K562 (cell line): ENCODE results near the gene RBM19.

Source experiments
- NFE2 ChIP-seq: IDR thresholded peaks from 2 replicates; pipeline ENCODE4 v1.6.1; 2014; ENCODE audit warnings: antibody characterized with exemption, low read depth
- POLR2A ChIP-seq: fragments of 450-650 bp; conservative IDR thresholded peaks from 2 replicates; pipeline ENCODE4 v1.6.1; 2016
- TBL1XR1 ChIP-seq, 2 experiments: IDR thresholded peaks; 2 replicates each; pipeline ENCODE4 v1.6.1; 2012; ENCODE audit warnings: improper control_type of control experiment in 2 of 2, low read length in 2 of 2, mild to moderate bottlenecking in 1 of 2
- ZNF24 ChIP-seq: fragments of 450-650 bp; IDR thresholded peaks from 2 replicates; pipeline ENCODE4 v1.6.1; 2016
- TF ChIP-seq, protein P1 (sequence below): fragments of 450-650 bp; IDR thresholded peaks from 2 replicates; pipeline ENCODE4 v1.6.1; 2016
- TF ChIP-seq, protein P2 (sequence below): sonication (generic); formaldehyde crosslinking; IDR thresholded peaks from 2 replicates; pipeline ENCODE4 v1.5.0; 2020; ENCODE audit warnings: missing genetic modification reagents
- TF ChIP-seq, protein P3 (sequence below): fragments of 250-450 bp; sonication (Bioruptor Pico); IDR thresholded peaks from 2 replicates; pipeline ENCODE4 v1.4.0; 2020; ENCODE audit warnings: mild to moderate bottlenecking, moderate library complexity, borderline replicate concordance
- TF ChIP-seq, protein P4 (sequence below), 3 experiments: IDR thresholded peaks in 2 of 3; conservative IDR thresholded peaks in 1 of 3; 2 replicates each; pipeline ENCODE4 v1.5.1; 2011 to 2012; ENCODE audit warnings: low read length in 3 of 3, mild to moderate bottlenecking in 3 of 3, control low read depth in 2 of 3, improper control_type of control experiment in 1 of 3, inconsistent platforms in 1 of 3, low read depth in 1 of 3, mixed read lengths in 1 of 3, moderate library complexity in 1 of 3; ENCODE audit not compliant: insufficient read depth in 2 of 3
- TF ChIP-seq, protein P5 (sequence below): sonication (generic); formaldehyde crosslinking; IDR thresholded peaks from 2 replicates; pipeline ENCODE4 v1.8.1; 2023; ENCODE audit warnings: mild to moderate bottlenecking, missing genetic modification reagents

DNA sequence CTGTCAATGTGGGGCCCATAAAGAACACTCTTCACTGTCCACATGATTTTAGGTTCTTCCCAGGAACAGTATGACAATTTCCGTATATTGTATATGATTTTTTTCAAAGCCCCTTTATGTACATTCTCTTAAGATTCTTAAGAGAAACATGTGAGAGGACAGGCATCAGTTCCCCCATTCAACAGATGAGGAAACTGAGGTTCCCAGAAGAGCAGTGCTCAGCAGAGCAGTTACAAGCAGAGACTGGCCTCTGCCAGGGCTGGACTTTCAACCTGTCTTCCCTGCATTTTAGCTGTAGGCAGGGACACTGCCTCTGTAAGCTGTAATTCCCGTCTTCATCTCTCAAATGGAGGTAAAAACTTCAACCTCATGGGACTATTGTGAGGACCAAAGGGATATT, 77.7 kb downstream of the RBM19 start:
- no peak for TF ChIP-seq TBL1XR1 (IDR thresholded peaks at IDR 0.05; ENCODE audit: low read length in 2 of 2)
- no peak for TF ChIP-seq ZNF24
- TF ChIP-seq, protein P1, sequence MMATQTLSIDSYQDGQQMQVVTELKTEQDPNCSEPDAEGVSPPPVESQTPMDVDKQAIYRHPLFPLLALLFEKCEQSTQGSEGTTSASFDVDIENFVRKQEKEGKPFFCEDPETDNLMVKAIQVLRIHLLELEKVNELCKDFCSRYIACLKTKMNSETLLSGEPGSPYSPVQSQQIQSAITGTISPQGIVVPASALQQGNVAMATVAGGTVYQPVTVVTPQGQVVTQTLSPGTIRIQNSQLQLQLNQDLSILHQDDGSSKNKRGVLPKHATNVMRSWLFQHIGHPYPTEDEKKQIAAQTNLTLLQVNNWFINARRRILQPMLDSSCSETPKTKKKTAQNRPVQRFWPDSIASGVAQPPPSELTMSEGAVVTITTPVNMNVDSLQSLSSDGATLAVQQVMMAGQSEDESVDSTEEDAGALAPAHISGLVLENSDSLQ = no peak
- TF ChIP-seq, protein P2, sequence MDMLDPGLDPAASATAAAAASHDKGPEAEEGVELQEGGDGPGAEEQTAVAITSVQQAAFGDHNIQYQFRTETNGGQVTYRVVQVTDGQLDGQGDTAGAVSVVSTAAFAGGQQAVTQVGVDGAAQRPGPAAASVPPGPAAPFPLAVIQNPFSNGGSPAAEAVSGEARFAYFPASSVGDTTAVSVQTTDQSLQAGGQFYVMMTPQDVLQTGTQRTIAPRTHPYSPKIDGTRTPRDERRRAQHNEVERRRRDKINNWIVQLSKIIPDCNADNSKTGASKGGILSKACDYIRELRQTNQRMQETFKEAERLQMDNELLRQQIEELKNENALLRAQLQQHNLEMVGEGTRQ (CRISPR knock-in tag) = no peak
- TF ChIP-seq, protein P3, sequence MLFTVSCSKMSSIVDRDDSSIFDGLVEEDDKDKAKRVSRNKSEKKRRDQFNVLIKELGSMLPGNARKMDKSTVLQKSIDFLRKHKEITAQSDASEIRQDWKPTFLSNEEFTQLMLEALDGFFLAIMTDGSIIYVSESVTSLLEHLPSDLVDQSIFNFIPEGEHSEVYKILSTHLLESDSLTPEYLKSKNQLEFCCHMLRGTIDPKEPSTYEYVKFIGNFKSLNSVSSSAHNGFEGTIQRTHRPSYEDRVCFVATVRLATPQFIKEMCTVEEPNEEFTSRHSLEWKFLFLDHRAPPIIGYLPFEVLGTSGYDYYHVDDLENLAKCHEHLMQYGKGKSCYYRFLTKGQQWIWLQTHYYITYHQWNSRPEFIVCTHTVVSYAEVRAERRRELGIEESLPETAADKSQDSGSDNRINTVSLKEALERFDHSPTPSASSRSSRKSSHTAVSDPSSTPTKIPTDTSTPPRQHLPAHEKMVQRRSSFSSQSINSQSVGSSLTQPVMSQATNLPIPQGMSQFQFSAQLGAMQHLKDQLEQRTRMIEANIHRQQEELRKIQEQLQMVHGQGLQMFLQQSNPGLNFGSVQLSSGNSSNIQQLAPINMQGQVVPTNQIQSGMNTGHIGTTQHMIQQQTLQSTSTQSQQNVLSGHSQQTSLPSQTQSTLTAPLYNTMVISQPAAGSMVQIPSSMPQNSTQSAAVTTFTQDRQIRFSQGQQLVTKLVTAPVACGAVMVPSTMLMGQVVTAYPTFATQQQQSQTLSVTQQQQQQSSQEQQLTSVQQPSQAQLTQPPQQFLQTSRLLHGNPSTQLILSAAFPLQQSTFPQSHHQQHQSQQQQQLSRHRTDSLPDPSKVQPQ (CRISPR knock-in tag) = no peak
- TF ChIP-seq NFE2 = no peak
- TF ChIP-seq, protein P4, sequence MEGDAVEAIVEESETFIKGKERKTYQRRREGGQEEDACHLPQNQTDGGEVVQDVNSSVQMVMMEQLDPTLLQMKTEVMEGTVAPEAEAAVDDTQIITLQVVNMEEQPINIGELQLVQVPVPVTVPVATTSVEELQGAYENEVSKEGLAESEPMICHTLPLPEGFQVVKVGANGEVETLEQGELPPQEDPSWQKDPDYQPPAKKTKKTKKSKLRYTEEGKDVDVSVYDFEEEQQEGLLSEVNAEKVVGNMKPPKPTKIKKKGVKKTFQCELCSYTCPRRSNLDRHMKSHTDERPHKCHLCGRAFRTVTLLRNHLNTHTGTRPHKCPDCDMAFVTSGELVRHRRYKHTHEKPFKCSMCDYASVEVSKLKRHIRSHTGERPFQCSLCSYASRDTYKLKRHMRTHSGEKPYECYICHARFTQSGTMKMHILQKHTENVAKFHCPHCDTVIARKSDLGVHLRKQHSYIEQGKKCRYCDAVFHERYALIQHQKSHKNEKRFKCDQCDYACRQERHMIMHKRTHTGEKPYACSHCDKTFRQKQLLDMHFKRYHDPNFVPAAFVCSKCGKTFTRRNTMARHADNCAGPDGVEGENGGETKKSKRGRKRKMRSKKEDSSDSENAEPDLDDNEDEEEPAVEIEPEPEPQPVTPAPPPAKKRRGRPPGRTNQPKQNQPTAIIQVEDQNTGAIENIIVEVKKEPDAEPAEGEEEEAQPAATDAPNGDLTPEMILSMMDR (IDR thresholded peaks at IDR 0.05 in 2 of 3, conservative IDR thresholded peaks at IDR 0.05 in 1 of 3; ENCODE audit: insufficient read depth in 2 of 3, low read depth in 1 of 3, low read length in 3 of 3) = no peak
- TF ChIP-seq, protein P5, sequence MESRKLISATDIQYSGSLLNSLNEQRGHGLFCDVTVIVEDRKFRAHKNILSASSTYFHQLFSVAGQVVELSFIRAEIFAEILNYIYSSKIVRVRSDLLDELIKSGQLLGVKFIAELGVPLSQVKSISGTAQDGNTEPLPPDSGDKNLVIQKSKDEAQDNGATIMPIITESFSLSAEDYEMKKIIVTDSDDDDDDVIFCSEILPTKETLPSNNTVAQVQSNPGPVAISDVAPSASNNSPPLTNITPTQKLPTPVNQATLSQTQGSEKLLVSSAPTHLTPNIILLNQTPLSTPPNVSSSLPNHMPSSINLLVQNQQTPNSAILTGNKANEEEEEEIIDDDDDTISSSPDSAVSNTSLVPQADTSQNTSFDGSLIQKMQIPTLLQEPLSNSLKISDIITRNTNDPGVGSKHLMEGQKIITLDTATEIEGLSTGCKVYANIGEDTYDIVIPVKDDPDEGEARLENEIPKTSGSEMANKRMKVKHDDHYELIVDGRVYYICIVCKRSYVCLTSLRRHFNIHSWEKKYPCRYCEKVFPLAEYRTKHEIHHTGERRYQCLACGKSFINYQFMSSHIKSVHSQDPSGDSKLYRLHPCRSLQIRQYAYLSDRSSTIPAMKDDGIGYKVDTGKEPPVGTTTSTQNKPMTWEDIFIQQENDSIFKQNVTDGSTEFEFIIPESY = no peak
- no peak for TF ChIP-seq POLR2A
